ENCODE data around the gene PLEKHG2. TPM values are rescaled to one million over a fixed set of nuclear protein-coding genes. Genes with fewer than 3 reads are reported as not detected.

PLEKHG2 gene
- total RNA-seq, 2 experiments from 2014 or later = 30.4 to 65.9 TPM

DNA sequence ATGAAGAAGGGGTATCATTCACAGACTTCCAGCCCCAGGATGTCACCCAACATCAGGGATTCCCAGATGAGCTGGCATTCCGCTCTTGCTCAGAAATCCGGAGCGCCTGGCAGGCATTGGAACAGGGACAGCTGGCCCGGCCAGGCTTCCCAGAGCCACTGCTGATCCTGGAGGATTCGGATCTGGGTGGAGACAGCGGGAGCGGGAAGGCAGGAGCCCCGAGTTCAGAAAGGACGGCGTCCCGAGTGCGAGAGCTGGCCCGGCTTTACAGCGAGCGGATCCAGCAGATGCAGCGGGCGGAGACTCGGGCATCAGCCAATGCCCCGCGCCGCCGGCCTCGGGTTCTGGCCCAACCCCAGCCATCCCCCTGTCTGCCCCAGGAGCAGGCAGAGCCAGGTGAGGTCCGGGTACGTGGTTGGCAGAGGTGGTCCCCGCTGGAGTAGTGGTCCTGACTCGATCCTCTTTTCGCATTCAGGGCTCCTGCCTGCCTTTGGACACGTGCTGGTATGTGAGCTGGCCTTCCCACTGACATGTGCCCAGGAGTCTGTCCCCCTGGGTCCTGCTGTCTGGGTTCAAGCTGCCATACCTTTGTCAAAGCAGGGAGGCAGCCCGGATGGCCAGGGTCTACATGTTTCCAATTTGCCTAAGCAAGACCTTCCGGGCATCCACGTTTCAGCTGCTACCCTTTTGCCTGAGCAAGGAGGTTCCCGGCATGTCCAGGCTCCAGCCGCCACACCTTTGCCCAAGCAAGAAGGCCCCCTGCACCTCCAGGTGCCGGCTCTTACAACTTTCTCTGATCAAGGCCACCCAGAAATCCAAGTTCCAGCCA, 11.0 kb downstream of the PLEKHG2 start:
- H3K9me2 ChIP-seq (ENCODE audit: insufficient read depth, low read length) = no peaks in the 10 kb centered on the region
- H2AFZ ChIP-seq (ENCODE audit: low read length) = no peak overlapping the region
- H3K9me3 ChIP-seq (ENCODE audit: low read length) = no peaks in the 10 kb centered on the region
- H3K4me3 ChIP-seq (ENCODE audit: low read depth, low read length, poor library complexity, severe bottlenecking) = no peak overlapping the region
- ChIA-PET POLR2A (no interaction called here), CTCF (ENCODE audit: unreplicated experiment) (no interaction called here)
- peaks cover 47% of the 10 kb centered on the region for H3K36me3 ChIP-seq (ENCODE audit: insufficient read depth, low read length)
- H4K20me1 ChIP-seq (ENCODE audit: insufficient read depth, low read length) = no peaks in the 10 kb centered on the region; the same call in 1 of the 2 replicates
- no peak overlapping the region for H3K4me2 ChIP-seq (ENCODE audit: low read length)
- intact Hi-C loops (cut with micrococcal nuclease; ENCODE audit: unreplicated experiment) = no loop called here
- H3K79me2 ChIP-seq (ENCODE audit: insufficient read depth, low read depth, low read length) = no peaks in the 10 kb centered on the region
- H3K27ac ChIP-seq (ENCODE audit: low read depth, low read length, poor library complexity, severe bottlenecking) = no peak overlapping the region
- no peak for TF ChIP-seq CTCF (conservative IDR thresholded peaks at IDR 0.05; ENCODE audit: low read length)
- TF ChIP-seq EZH2phosphoT487 (IDR thresholded peaks at IDR 0.05; ENCODE audit: borderline replicate concordance, low read depth, low read length) = no peak
- no peaks in the 10 kb centered on the region for H3K4me1 ChIP-seq (ENCODE audit: insufficient read depth, low read length, poor library complexity, severe bottlenecking)
- no peak for DNase-seq (ENCODE audit: low spot score)
- BruUV-seq (replicated peaks) = no TSS peak

GRCh38 chr19:39424934-39425333, 12.5 kb downstream of the PLEKHG2 start:
- Histone ChIP-seq H2AFZ (ENCODE audit: low read length) (no peak overlapping the region), H3K36me3 (ENCODE audit: insufficient read depth, low read length) (peaks cover 39% of the 10 kb centered on the region), H3K79me2 (ENCODE audit: insufficient read depth, low read depth, low read length) (no peaks in the 10 kb centered on the region), H3K9me2 (ENCODE audit: insufficient read depth, low read length) (no peaks in the 10 kb centered on the region), H3K4me1 (ENCODE audit: insufficient read depth, low read length, poor library complexity, severe bottlenecking) (no peaks in the 10 kb centered on the region), H3K27ac (ENCODE audit: low read depth, low read length, poor library complexity, severe bottlenecking) (no peak overlapping the region), H3K9me3 (ENCODE audit: low read length) (no peaks in the 10 kb centered on the region), H3K4me2 (ENCODE audit: low read length) (no peak overlapping the region), H4K20me1 (ENCODE audit: insufficient read depth, low read length) (no peaks in the 10 kb centered on the region; the same call in 1 of the 2 replicates), H3K4me3 (ENCODE audit: low read depth, low read length, poor library complexity, severe bottlenecking) (no peak overlapping the region)
- intact Hi-C loops (cut with micrococcal nuclease; ENCODE audit: unreplicated experiment) = no loop called here
- ChIA-PET CTCF (ENCODE audit: unreplicated experiment) (no interaction called here), POLR2A (no interaction called here)
- DNase-seq (ENCODE audit: low spot score) = no peak
- BruUV-seq (replicated peaks) = no TSS peak
- TF ChIP-seq CTCF (conservative IDR thresholded peaks at IDR 0.05; ENCODE audit: low read length) (no peak), EZH2phosphoT487 (IDR thresholded peaks at IDR 0.05; ENCODE audit: borderline replicate concordance, low read depth, low read length) (no peak)

DNA sequence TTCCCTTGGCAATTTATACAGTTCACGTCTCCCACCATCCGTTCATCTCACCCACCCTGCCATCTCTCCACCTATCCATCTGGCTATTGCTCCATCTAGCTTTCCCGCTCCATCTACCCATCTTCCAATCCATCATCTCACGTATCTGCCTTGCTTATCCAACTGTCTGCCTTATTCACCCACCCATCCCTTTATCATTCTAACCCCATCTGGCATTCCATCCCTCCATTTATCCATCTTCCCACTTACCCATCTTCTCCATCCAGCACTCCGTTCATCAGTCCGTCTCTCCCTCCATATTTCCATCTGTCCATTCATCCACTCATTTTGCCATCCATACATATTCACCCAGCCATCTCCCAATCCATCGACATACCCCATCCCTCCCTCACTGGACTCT, 13.3 kb downstream of the PLEKHG2 start:
- no TSS peak for BruUV-seq (replicated peaks)
- H2AFZ ChIP-seq (ENCODE audit: low read length) = no peak overlapping the region
- ChIA-PET CTCF (ENCODE audit: unreplicated experiment) (no interaction called here), POLR2A (no interaction called here)
- peaks cover 43% of the 10 kb centered on the region for H3K36me3 ChIP-seq (ENCODE audit: insufficient read depth, low read length)
- no peaks in the 10 kb centered on the region for H3K9me2 ChIP-seq (ENCODE audit: insufficient read depth, low read length)
- DNase-seq (ENCODE audit: low spot score) = no peak
- H3K4me3 ChIP-seq (ENCODE audit: low read depth, low read length, poor library complexity, severe bottlenecking) = no peak overlapping the region
- TF ChIP-seq CTCF (conservative IDR thresholded peaks at IDR 0.05; ENCODE audit: low read length) (no peak), EZH2phosphoT487 (IDR thresholded peaks at IDR 0.05; ENCODE audit: borderline replicate concordance, low read depth, low read length) (no peak)
- H3K79me2 ChIP-seq (ENCODE audit: insufficient read depth, low read depth, low read length) = no peaks in the 10 kb centered on the region
- intact Hi-C loops (cut with micrococcal nuclease; ENCODE audit: unreplicated experiment) = no loop called here
- H3K27ac ChIP-seq (ENCODE audit: low read depth, low read length, poor library complexity, severe bottlenecking) = no peak overlapping the region
- H4K20me1 ChIP-seq (ENCODE audit: insufficient read depth, low read length) = no peaks in the 10 kb centered on the region; the same call in 1 of the 2 replicates
- no peak overlapping the region for H3K4me2 ChIP-seq (ENCODE audit: low read length)
- H3K4me1 ChIP-seq (ENCODE audit: insufficient read depth, low read length, poor library complexity, severe bottlenecking) = no peaks in the 10 kb centered on the region
- no peaks in the 10 kb centered on the region for H3K9me3 ChIP-seq (ENCODE audit: low read length)

Measured in OCI-LY7 (cell line).